Urinary bladder (tissue), 4 donors: ENCODE measurements around the gene CDKN2B. TPM values are rescaled to one million over a fixed set of nuclear protein-coding genes. Genes with fewer than 3 reads are reported as not detected.
A peak's percentile ranks its signal among the peaks of the same experiment; 100 is the strongest.

Source experiments
- DNase-seq: peaks from one replicate; pipeline ENCODE4 v3.0.0-alpha.2; 2015; ENCODE audit errors: extremely low spot score
- H3K27ac ChIP-seq: one replicate; pipeline ENCODE4 v1.5.1; 2013; ENCODE audit warnings: low read depth, mild to moderate bottlenecking, moderate library complexity
- H3K36me3 ChIP-seq: one replicate; pipeline ENCODE4 v1.6.1; 2013; ENCODE audit warnings: mild to moderate bottlenecking, moderate library complexity; ENCODE audit not compliant: insufficient read depth
- H3K4me1 ChIP-seq: one replicate; pipeline ENCODE4 v1.6.1; 2013; ENCODE audit warnings: mild to moderate bottlenecking, moderate library complexity; ENCODE audit not compliant: insufficient read depth
- H3K4me3 ChIP-seq: one replicate; pipeline ENCODE4 v1.5.1; 2013; ENCODE audit warnings: low read depth, low read length
- WGBS: extraction: QIAGEN DNeasy Blood & Tissue Kit; methylation state at CpG from one replicate; pipeline ENCODE4 v1.1.7; 2013; 5-methylcytosine and 5-hydroxymethylcytosine counted together
- polyA plus RNA-seq: library from polyadenylated mRNA; stranded (reverse); fragments of 200-250 nt; gene quantifications from one replicate; pipeline ENCODE4 v1.2.3, GENCODE V29; 2013
- total RNA-seq: library from RNA; depleted of rRNA; stranded (reverse); fragments of >200 nt; gene quantifications from one replicate; pipeline ENCODE4 v1.2.3, GENCODE V29; 2014
- donor health status: healthy with polysubstance abuse.
- donor health status: healthy.

Gene CDKN2B
- total and polyA plus RNA-seq, 2 donors, result 1.8 to 4.2 TPM

DNA sequence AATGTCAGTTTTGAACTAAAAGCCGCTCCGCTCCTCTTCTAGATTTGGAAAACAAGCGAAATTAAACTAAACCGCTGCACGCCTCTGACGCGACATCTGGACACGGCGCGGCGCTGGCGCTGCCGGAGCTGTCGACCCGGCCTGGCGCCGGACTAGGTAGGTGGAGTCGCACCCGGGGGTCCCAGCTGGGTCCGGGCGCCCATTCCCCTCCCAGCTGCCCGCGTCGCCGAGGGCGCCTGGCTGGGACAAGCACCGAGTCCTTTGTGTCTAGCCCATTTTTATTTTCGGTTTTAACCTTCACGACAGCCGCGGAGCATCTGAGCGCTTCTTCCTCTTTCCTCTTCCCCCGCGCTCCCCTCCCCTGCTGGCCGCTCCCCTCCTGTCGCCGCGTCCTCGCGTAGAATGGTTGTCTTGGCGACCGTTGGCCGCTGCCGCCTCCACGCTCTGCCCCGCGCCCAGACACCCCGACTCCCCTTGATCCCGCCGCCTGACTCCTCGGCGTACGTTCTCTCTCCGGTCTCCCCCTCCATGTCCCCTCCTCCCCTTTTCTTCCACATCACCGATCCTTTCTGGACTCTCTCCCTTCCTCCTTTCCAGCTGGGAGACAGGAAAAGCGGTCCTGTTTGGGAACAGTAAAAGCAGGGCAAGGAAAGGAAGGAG lies 14.0 kb downstream of the CDKN2B start:
- Histone ChIP-seq H3K36me3 (no peaks in the 10 kb centered on the region), H3K4me3 (peak overlapping the region; percentile 87), H3K4me1 (no peaks in the 10 kb centered on the region), H3K27ac (peak overlapping the region; percentile 85)
- WGBS, result under 1% methylated on average over 56 of the region's 56 CpGs
- no peak for DNase-seq

DNA sequence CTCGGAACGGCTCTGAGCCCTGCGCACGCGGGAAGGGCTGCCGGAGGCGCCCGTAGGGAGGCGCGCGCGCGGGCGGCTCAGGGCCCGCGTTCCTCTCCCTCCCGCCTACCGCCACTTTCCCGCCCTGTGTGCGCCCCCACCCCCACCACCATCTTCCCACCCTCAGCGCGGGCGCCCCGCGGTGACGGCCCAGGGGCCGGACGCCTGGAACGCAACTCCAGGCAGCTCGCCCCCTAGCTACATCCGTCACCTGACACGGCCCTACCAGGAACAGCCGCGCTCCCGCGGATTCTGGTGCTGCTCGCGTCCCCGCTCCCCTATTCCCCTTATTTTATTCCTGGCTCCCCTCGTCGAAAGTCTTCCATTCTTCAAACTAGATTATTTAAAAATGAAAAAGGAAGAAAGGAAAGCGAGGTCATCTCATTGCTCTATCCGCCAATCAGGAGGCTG lies 14.5 kb downstream of the CDKN2B start, which contains the start of gene CDKN2B-AS1:
TSS of gene CDKN2B-AS1 (plus strand) at position 236 of the 450 bp plus-strand sequence.
- Histone ChIP-seq H3K4me1 (no peaks in the 10 kb centered on the region), H3K27ac (peak within 1 kb of the TSS; percentile 85), H3K36me3 (no peaks in the 10 kb centered on the region), H3K4me3 (peak within 1 kb of the TSS; percentile 87)
- WGBS, result under 1% methylated on average over 43 of the region's 43 CpGs
- no peak for DNase-seq

DNA sequence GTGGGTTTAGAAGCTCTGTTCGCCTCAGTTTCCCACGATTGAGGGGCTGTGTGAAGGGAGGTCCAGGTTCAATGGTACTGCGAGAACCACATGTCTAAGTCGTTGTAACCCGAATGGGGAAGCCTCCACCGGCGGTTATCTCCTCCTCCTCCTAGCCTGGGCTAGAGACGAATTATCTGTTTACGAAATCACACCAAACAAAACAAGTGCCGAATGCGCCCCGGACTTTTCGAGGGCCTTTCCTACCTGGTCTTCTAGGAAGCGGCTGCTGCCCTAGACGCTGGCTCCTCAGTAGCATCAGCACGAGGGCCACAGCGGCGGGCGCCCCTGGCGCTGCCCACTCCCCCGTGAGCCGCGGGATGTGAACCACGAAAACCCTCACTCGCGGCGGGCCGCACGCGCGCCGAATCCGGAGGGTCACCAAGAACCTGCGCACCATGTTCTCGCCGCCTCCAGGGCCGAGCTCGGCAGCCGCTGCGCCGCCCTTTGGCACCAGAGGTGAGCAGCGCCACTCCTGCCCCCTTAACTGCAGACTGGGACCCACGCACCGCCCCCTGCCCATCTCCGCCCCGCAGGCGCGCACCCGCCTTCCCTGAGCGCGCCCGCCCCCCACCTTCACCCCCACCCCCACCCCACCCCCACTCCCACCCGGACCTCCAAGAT lies 15.1 kb downstream of the CDKN2B start, which contains the start of gene CDKN2A:
TSS of gene CDKN2A (minus strand) at position 500 of the 663 bp plus-strand sequence.
- H3K36me3 ChIP-seq, result no peaks in the 10 kb centered on the region
- no peaks in the 10 kb centered on the region for H3K4me1 ChIP-seq
- peak within 1 kb of the TSS; percentile 85 for H3K27ac ChIP-seq
- no peak for DNase-seq
- WGBS, result 5% methylated on average over 53 of the region's 53 CpGs
- peak within 1 kb of the TSS; percentile 87 for H3K4me3 ChIP-seq

DNA sequence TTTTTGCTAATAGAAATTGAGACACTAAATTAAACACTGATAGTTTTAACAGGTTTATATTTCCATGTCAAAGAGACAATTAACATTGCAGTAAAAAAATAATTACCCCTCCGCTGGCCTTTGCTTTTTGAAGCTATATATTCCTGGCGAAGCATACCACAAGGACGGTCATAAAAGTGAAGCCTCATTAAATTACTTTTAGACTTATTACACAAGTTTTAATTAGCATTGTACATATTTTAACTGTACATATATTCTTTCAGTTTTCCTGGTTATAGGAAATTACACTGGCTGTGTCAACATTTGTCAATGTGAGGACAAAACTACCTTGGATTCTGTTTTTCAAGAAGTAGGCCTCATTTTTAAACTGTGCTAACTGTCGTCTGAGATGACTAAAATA lies 16.1 kb downstream of the CDKN2B start:
- Histone ChIP-seq H3K36me3 (no peaks in the 10 kb centered on the region), H3K4me3 (no peak overlapping the region), H3K27ac (no peak overlapping the region), H3K4me1 (no peaks in the 10 kb centered on the region)
- DNase-seq, result no peak
- WGBS, result 96% methylated on average over 4 of the region's 4 CpGs

DNA sequence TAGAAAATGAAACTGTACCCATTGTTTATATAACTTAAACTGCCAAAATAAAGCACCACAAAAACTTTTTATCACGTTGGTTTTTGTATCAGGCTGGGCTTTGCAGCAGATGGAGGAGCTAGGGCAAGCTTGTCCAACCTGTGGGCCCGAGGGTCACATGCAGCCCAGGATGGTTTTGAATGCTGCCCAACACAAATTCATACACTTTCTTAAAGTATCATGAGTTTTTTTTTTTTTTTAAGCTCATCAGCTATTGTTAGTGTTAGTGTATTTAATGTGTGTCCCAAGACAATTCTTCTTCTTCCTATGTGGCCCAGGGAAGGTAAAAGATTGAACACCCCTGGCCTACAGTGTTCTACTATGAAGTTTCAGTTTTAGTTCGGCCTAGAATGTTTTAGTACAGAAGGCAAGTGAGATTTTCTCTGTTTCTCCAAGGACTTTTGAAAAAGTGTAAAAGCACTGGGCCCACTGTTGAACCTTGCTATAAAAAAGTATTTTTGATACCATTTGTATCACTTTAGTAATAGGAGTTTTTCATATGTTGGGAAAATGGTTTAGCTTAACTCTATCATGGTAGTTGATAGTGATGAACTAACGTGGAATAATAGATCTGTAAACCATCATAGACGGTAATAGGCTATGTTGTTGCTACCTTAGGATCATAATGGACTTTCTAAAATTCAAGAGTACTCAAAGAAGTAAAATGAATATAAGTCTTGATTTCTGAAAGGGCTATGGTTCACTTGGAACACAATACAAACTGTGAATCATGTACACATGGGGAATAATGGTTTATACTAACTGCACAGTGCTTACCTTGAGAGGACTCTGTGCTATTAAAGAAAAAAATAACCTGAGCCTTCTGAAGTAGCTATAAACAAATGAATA lies 17.8 kb downstream of the CDKN2B start:
- no peak overlapping the region for H3K27ac ChIP-seq
- 91% methylated on average over 5 of the region's 5 CpGs for WGBS
- no peak overlapping the region for H3K4me3 ChIP-seq
- no peaks in the 10 kb centered on the region for H3K4me1 ChIP-seq
- no peak for DNase-seq
- no peaks in the 10 kb centered on the region for H3K36me3 ChIP-seq

DNA sequence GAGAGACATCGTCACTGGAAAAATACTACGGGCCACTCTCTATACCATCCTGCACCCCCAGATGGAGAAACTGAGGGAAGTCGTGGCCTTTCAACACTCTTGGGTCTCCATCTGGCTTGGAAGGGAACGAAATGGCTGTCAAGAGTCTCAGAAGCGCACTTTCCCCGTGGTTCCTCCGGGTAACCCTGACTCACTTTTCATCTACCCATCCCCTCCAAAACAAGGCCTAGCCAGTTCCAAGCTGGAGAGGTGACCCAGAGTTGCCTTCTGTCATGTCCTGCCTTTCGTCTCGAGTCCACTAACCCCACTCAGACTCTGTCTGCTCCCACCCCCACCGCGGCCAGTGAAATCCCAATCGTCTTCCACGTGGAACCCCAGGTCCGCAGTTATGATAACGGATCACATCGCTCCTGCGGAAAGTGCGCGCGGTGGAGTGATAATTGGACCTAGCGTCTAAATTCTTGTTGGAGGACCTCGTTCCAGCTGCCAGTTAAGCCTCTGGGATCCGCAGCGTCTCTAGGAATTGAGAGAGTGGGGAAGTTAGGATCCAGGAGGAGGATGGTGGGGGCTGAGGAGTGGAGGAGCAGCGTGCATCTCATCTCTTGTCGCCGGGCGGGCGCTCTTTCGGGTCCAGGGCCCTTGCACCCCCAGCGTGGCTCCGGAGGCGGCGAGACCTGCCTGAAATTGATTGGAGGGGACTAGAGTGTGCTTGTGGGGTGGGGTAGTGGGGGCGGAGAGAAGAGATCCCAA lies 19.5 kb downstream of the CDKN2B start:
- Histone ChIP-seq H3K36me3 (no peaks in the 10 kb centered on the region), H3K4me3 (no peak overlapping the region), H3K4me1 (no peaks in the 10 kb centered on the region), H3K27ac (no peak overlapping the region)
- 21% methylated on average over 35 of the region's 35 CpGs for WGBS
- DNase-seq, result no peak

DNA sequence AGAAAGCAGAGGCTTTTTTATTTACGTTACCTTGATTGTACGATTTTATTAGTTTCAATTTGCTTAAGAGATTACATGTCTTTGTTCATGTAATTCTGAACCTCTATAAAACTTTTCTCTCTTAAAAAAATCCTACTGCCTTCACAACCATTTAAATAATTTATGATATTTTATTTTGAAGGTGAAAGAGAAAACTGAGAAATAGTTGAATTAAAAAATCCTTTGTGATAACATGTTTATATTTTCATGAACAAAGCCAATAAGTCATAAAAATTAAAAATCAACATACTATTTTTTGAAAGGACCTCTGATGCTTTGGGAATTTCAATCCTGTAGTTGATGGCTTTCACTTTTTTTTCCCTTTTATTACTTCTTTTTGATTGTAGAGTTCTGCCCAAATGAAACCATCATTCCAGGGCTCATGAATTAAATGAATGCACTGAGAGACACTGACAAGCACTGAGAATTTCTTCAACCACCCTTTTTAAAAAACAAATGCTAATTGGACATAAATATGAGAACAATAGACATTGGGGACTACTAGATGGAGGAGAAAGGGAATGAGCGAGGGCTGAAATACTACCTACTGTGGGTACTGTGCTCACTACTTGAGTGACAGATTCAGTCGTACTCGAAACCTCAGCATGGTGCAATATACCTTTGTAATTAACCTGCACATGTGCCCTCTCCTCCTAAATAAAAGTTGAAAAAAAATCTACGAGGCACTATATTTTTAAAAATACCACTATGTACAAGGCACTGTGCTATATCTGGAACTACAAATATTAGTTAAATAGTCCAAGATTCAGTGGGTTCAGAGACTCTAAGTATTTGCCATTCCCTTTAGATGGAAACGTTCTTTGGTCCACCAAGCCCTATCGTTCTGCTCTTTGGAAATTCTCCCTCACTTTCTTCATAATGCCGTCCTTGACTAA lies 20.8 kb downstream of the CDKN2B start:
- Histone ChIP-seq H3K4me3 (no peak overlapping the region), H3K4me1 (no peaks in the 10 kb centered on the region), H3K36me3 (no peaks in the 10 kb centered on the region), H3K27ac (no peak overlapping the region)
- WGBS, result 32% methylated on average over 9 of the region's 9 CpGs
- DNase-seq, result no peak

DNA sequence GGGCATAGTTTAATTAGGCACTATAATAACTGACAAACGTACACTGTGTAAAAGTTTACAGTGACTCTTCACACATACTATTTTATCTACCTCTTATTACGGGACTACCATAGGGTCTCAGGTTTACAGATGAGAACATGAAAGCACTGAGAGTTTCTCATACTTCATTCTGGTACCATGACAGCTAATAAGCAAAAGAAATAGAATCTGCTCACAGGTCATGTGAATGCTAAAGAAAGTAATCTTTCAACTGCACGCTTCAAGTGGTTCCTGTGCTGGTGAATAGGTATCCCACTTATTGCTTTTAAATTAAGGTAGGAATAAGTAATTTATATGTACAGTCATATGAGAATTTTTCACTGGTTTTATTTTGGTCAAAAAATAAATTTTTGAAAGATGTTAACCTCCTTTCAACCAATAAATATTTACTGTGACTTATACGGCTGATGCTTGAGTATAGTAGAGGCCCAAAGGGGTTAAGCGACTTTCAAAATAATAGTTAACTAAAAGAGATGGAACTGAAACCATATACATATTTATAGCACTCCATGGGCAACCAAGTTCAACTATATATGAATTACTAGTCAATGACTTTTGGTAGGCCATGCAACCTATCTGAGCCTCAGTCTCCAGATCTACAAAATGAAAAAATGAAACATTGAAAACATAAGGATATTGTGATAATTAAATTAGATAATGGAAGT lies 23.0 kb downstream of the CDKN2B start:
- Histone ChIP-seq H3K4me1 (no peaks in the 10 kb centered on the region), H3K36me3 (no peaks in the 10 kb centered on the region), H3K27ac (no peak overlapping the region), H3K4me3 (no peak overlapping the region)
- WGBS, result 66% methylated on average over 5 of the region's 5 CpGs
- no peak for DNase-seq

DNA sequence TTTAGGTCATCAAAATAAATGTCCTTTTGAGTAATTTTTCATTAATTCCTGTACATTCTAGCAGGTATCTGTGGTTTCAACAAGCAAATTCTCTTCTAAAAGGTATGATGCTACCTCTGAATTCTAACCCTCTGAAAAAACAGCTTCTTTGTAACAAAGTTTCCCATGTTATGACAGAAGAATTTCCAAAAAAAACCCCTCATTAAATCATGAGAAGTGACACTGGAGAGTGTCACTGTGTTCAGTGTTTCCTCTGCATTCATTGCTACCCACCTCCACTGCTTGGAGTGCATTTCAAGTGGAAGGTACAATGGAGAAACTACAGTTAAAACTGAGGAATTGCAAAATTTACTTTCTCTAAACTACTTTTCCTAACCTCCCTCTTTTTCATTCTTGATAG lies 25.0 kb downstream of the CDKN2B start:
- Histone ChIP-seq H3K27ac (no peak overlapping the region), H3K4me3 (no peak overlapping the region), H3K36me3 (no peaks in the 10 kb centered on the region), H3K4me1 (no peaks in the 10 kb centered on the region)
- DNase-seq, result no peak

DNA sequence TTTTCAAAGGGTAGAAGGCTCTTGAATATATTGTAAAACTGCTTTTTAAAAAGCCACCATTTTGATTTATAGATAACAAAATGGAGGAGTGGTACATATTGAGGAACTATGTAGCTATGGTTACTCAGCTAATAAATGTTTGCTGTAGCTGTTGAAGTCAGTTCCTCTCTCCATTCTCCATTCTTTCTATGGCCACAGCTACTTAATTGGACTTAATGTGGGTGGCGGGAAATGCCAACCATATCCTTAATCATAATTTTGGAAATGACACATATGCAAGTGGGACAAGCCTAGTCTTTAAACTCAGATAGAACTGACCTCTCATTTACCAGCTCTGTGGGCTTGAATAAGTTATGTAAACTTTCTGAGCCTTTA lies 25.6 kb downstream of the CDKN2B start:
- no peaks in the 10 kb centered on the region for H3K4me1 ChIP-seq
- WGBS, result 46% methylated on average over 1 of the region's 1 CpG
- H3K4me3 ChIP-seq, result no peak overlapping the region
- no peak overlapping the region for H3K27ac ChIP-seq
- H3K36me3 ChIP-seq, result no peaks in the 10 kb centered on the region
- no peak for DNase-seq

DNA sequence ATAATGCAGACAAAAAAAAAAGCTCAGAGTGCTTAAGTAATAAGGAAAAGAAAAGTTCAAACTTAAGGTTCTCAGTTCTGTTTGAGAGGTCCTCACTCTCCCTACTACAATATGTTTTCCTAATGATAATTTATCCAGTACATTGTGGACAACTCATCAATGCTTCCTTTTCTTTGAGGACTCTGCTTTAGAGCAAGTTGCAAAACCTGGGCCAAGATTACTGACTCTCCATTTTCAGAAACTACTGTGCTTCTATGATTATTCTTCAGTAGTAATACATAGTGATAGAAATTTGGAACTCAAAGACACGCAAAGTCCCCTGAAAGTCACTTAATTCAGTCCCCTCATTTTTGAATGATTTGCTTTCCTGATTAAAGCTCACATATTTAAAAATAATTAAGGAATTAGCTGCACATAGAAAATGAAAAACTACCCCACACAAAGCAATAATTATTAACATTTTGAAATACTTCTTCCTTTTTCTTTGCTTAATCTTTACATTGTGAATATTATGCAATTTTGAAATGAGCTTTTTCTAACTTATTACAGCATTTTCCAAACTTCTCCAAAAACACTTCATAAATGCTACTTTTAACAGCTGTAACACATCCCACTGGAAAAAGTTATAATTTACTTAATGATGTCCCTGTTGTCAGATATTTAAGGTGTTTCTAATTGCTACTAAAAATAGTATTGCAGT lies 26.1 kb downstream of the CDKN2B start:
- H3K36me3 ChIP-seq, result no peaks in the 10 kb centered on the region

More for the DNA sequence above, 26.1 kb downstream of the CDKN2B start:
- Histone ChIP-seq H3K27ac (no peak overlapping the region), H3K4me1 (no peaks in the 10 kb centered on the region), H3K4me3 (no peak overlapping the region)
- 55% methylated on average over 1 of the region's 1 CpG for whole genome bisulfite sequencing
- no peak for DNase-seq
